COLO668 (cell line): ENCODE data around the gene EFHD1.
"Not testable (repeated sequence)": the region's sequence is repeated elsewhere in the genome, so short reads cannot be mapped to it uniquely, and the experiment has no call there.

ENCODE experiments used
- DNase-seq: peaks from one replicate; lab custom pipeline; 2025; ENCODE audit not compliant: unreplicated experiment; lab: John Stamatoyannopoulos, UW

Gene EFHD1

GRCh38 chr2:232647261-232647660, 13.9 kb downstream of the EFHD1 start:
- DNase-seq, result no peak

GRCh38 chr2:232649033-232649432, 15.6 kb downstream of the EFHD1 start:
- no peak for DNase-seq

GRCh38 chr2:232652505-232652851, 19.1 kb downstream of the EFHD1 start:
- DNase-seq, result no peak

GRCh38 chr2:232653441-232653840, 20.0 kb downstream of the EFHD1 start:
- no peak for DNase-seq

- DNase-seq, result no peak
Measured at GRCh38 chr2:232655392-232655791, 22.0 kb downstream of the EFHD1 start.

GRCh38 chr2:232658217-232658785, 24.9 kb downstream of the EFHD1 start:
- DNase-seq, result no peak

GRCh38 chr2:232659359-232659758, 26.0 kb downstream of the EFHD1 start:
- DNase-seq, result no peak

GRCh38 chr2:232662486-232663260, 29.3 kb downstream of the EFHD1 start:
- no peak for DNase-seq

- DNase-seq, result no peak
Measured at GRCh38 chr2:232666051-232666805, 32.8 kb downstream of the EFHD1 start.

- DNase-seq, result no peak
Measured at GRCh38 chr2:232667989-232668583, 34.7 kb downstream of the EFHD1 start.

- no peak for DNase-seq
Measured at GRCh38 chr2:232668805-232669444, 35.5 kb downstream of the EFHD1 start.

GRCh38 chr2:232672588-232672987, 39.2 kb downstream of the EFHD1 start:
- DNase-seq, result no peak

- DNase-seq, result no peak
Measured at GRCh38 chr2:232674491-232674890, 41.1 kb downstream of the EFHD1 start.

- DNase-seq, result no peak
Measured at GRCh38 chr2:232675381-232675780, 42.0 kb downstream of the EFHD1 start.

GRCh38 chr2:232680006-232680405, 46.6 kb downstream of the EFHD1 start:
- DNase-seq, result no peak

- DNase-seq, result no peak
Measured at GRCh38 chr2:232681527-232681926, 48.1 kb downstream of the EFHD1 start.

- no peak for DNase-seq
Measured at GRCh38 chr2:232683368-232683767, 50.0 kb downstream of the EFHD1 start.

- not testable (repeated sequence) for DNase-seq
Measured at GRCh38 chr2:232685391-232685790, 52.0 kb downstream of the EFHD1 start.

GRCh38 chr2:232687382-232688160, 54.2 kb downstream of the EFHD1 start:
- no peak for DNase-seq

GRCh38 chr2:232688201-232688600, 54.8 kb downstream of the EFHD1 start:
- DNase-seq, result no peak
